ENCODE results near the gene STON1. TPM values are rescaled to one million over a fixed set of nuclear protein-coding genes. Genes with fewer than 3 reads are reported as not detected.

The STON1 gene
- total and polyA plus RNA-seq, 3 donors from 2014 or later, result 3.8 to 5.7 (median 5.1) TPM

- WGBS, 2 donors, result 84 to 89% methylated on average over 5 of the region's 5 CpGs
- intact Hi-C loops (cut with DNase I; ENCODE audit: low total_unique reads), result no loop called here
- H3K36me3 ChIP-seq (ENCODE audit: low read depth, missing control alignments), result no peaks in the 10 kb centered on the region
- H3K27ac ChIP-seq, result no peak overlapping the region
- H3K27me3 ChIP-seq, result no peaks in the 10 kb centered on the region
- H3K9me3 ChIP-seq, result no peaks in the 10 kb centered on the region
- H3K4me3 ChIP-seq, result no peak overlapping the region
- TF ChIP-seq POLR2A (IDR thresholded peaks at IDR 0.05) (no peak), CTCF (IDR thresholded peaks at IDR 0.05) (no peak)
- no peaks in the 10 kb centered on the region for H3K4me1 ChIP-seq
- DNase-seq, result no peak
Measured at GRCh38 chr2:48587560-48587959, 57.6 kb downstream of the STON1 start.

GRCh38 chr2:48587961-48588360 lies 58.0 kb downstream of the STON1 start:
- no peaks in the 10 kb centered on the region for H3K9me3 ChIP-seq
- TF ChIP-seq POLR2A (IDR thresholded peaks at IDR 0.05), result no peak
- no peak for TF ChIP-seq CTCF (IDR thresholded peaks at IDR 0.05)
- no peak for DNase-seq
- H3K4me1 ChIP-seq, result no peaks in the 10 kb centered on the region
- intact Hi-C loops (cut with DNase I; ENCODE audit: low total_unique reads), result no loop called here
- WGBS, 2 donors, result 91 to 98% methylated on average over 3 of the region's 3 CpGs
- H3K27ac ChIP-seq, result no peak overlapping the region
- no peaks in the 10 kb centered on the region for H3K36me3 ChIP-seq (ENCODE audit: low read depth, missing control alignments)
- H3K27me3 ChIP-seq, result no peaks in the 10 kb centered on the region
- no peak overlapping the region for H3K4me3 ChIP-seq

GRCh38 chr2:48588745-48589144 lies 58.8 kb downstream of the STON1 start:
- WGBS, 2 donors, result 76 to 83% methylated on average over 1 of the region's 1 CpG
- no peak overlapping the region for H3K4me3 ChIP-seq
- H3K27ac ChIP-seq, result no peak overlapping the region
- no peaks in the 10 kb centered on the region for H3K9me3 ChIP-seq
- DNase-seq, result no peak
- no peaks in the 10 kb centered on the region for H3K36me3 ChIP-seq (ENCODE audit: low read depth, missing control alignments)
- H3K27me3 ChIP-seq, result no peaks in the 10 kb centered on the region
- intact Hi-C loops (cut with DNase I; ENCODE audit: low total_unique reads), result no loop called here
- H3K4me1 ChIP-seq, result no peaks in the 10 kb centered on the region
- no peak for TF ChIP-seq POLR2A (IDR thresholded peaks at IDR 0.05)
- TF ChIP-seq CTCF (IDR thresholded peaks at IDR 0.05), result no peak

- intact Hi-C loops (cut with DNase I; ENCODE audit: low total_unique reads), result no loop called here
- 39 to 46% methylated on average over 5 of the region's 5 CpGs for WGBS, 2 donors
- DNase-seq, result peak; percentile 44
- H3K27ac ChIP-seq, result no peak overlapping the region
- H3K4me1 ChIP-seq, result no peaks in the 10 kb centered on the region
- H3K27me3 ChIP-seq, result no peaks in the 10 kb centered on the region
- H3K4me3 ChIP-seq, result no peak overlapping the region
- H3K36me3 ChIP-seq (ENCODE audit: low read depth, missing control alignments), result no peaks in the 10 kb centered on the region
- peak; percentile 64 to 85 (median 81) for TF ChIP-seq CTCF (IDR thresholded peaks at IDR 0.05)
- TF ChIP-seq POLR2A (IDR thresholded peaks at IDR 0.05), result no peak
- no peaks in the 10 kb centered on the region for H3K9me3 ChIP-seq
Measured at GRCh38 chr2:48589170-48589767, 59.3 kb downstream of the STON1 start.

GRCh38 chr2:48590017-48590416 lies 60.1 kb downstream of the STON1 start:
- no peaks in the 10 kb centered on the region for H3K27me3 ChIP-seq
- H3K36me3 ChIP-seq (ENCODE audit: low read depth, missing control alignments), result no peaks in the 10 kb centered on the region
- intact Hi-C loops (cut with DNase I; ENCODE audit: low total_unique reads), result no loop called here
- H3K4me1 ChIP-seq, result no peaks in the 10 kb centered on the region
- no peak for TF ChIP-seq POLR2A (IDR thresholded peaks at IDR 0.05)
- H3K9me3 ChIP-seq, result no peaks in the 10 kb centered on the region
- H3K4me3 ChIP-seq, result no peak overlapping the region
- 90 to 98% methylated on average over 1 of the region's 1 CpG for WGBS, 2 donors
- no peak overlapping the region for H3K27ac ChIP-seq
- no peak for DNase-seq

Data from testis (tissue), 3 donors.